SK-N-MC (cell line): ENCODE data around the gene DNAH8.

Experiments
- DNase-seq: peaks from one replicate; pipeline ENCODE4 v3.0.0-alpha.2; 2011; ENCODE audit warnings: low read depth, low spot score
- H3K27ac ChIP-seq: fragments of 200-600 bp; sonication (generic); 2 replicates; pipeline ENCODE4 v1.5.1; 2016; ENCODE audit warnings: mixed run types
- H3K36me3 ChIP-seq: fragments of 200-600 bp; sonication (generic); 2 replicates; pipeline ENCODE4 v1.6.1; 2017; ENCODE audit warnings: antibody characterized with exemption, low read length, mixed read lengths; ENCODE audit not compliant: insufficient read depth
- H3K4me3 ChIP-seq: fragments of 200-600 bp; sonication (generic); 2 replicates; pipeline ENCODE4 v1.5.1; 2016
- H3K9ac ChIP-seq: fragments of 200-600 bp; sonication (generic); 2 replicates; pipeline ENCODE4 v1.8.0; 2017; ENCODE audit warnings: mixed run types, mixed read lengths; ENCODE audit not compliant: insufficient read length
- H3K9me3 ChIP-seq: fragments of 200-600 bp; sonication (generic); 2 replicates; pipeline ENCODE4 v1.6.1; 2017; ENCODE audit warnings: low read depth, mild to moderate bottlenecking, antibody characterized with exemption, low read length, moderate library complexity, mixed read lengths
- EZH2 ChIP-seq: fragments of 200-600 bp; sonication (generic); IDR thresholded peaks from one replicate; pipeline ENCODE4 v1.6.1; 2017; ENCODE audit warnings: antibody characterized with exemption
- FOXP2 ChIP-seq: optimal IDR thresholded peaks from 2 replicates; pipeline ENCODE3; 2011; ENCODE audit warnings: mild to moderate bottlenecking, moderate library complexity; ENCODE audit not compliant: insufficient read depth; ENCODE audit errors: extremely low read length, control extremely low read depth
- POLR2AphosphoS5 ChIP-seq: IDR thresholded peaks from 2 replicates; pipeline ENCODE4 v1.6.1; 2012; ENCODE audit warnings: mild to moderate bottlenecking, low read depth, low read length, borderline replicate concordance

The DNAH8 gene

GRCh38 chr6:38714239-38715015, 684 bp upstream of the DNAH8 start:
- TF ChIP-seq EZH2 (no peak), FOXP2 (no peak), POLR2AphosphoS5 (no peak)
- Histone ChIP-seq H3K9me3 (no peaks in the 10 kb centered on the region), H3K27ac (no peak overlapping the region), H3K9ac (no peak overlapping the region), H3K36me3 (no peaks in the 10 kb centered on the region), H3K4me3 (no peak overlapping the region)
- no peak for DNase-seq

GRCh38 chr6:38716825-38717224, 1.7 kb downstream of the DNAH8 start:
- no peaks in the 10 kb centered on the region for H3K9me3 ChIP-seq
- TF ChIP-seq FOXP2 (no peak), EZH2 (no peak), POLR2AphosphoS5 (no peak)
- no peaks in the 10 kb centered on the region for H3K36me3 ChIP-seq
- H3K9ac ChIP-seq = no peak overlapping the region
- no peak overlapping the region for H3K4me3 ChIP-seq
- no peak for DNase-seq
- H3K27ac ChIP-seq = no peak overlapping the region

DNA sequence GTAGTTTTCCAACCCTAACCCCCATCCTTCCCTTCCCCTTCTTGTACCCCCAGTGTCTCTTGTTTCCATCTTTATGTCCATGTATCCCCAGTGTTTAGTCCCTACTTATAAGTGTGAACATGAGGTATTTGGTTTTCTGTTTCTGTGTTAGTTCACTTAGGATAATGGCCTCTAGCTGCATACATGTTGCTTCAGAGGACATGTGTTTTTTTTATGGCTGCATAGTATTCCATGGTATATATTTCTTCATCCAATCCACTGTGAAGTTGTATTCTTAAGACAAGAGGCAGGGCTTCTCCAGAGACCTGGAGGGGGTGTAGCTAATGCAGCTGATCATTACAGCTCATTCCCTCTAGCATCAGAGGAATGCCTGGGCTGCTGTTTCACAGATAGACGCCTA, 4.2 kb downstream of the DNAH8 start:
- TF ChIP-seq EZH2 (no peak), FOXP2 (no peak), POLR2AphosphoS5 (no peak)
- no peak overlapping the region for H3K4me3 ChIP-seq

DNA sequence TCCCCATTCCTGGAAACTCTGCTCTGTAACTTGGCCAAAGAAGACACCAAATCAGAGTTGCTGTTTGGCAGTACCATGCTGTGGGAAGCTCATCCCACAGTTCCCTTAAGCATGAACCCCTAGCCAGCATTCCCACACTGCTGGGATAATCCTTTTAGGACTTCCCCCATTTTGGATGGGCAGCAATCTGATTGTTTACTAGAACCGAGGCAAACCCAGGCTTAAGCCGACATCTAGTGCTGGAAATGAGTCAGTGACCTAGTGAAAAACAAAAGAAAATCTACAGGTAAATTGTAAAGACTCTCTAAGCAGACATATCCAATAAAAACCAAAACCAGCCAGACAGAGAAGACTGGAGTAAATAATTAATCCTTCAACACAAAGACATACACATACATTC, 5.2 kb downstream of the DNAH8 start:
- Histone ChIP-seq H3K9ac (no peak overlapping the region), H3K36me3 (no peaks in the 10 kb centered on the region), H3K9me3 (no peaks in the 10 kb centered on the region), H3K27ac (no peak overlapping the region), H3K4me3 (no peak overlapping the region)
- TF ChIP-seq FOXP2 (no peak), EZH2 (no peak), POLR2AphosphoS5 (no peak)
- DNase-seq = no peak

More for the DNA sequence above, 4.2 kb downstream of the DNAH8 start:
- Histone ChIP-seq H3K9me3 (no peaks in the 10 kb centered on the region), H3K27ac (no peak overlapping the region), H3K9ac (no peak overlapping the region), H3K36me3 (no peaks in the 10 kb centered on the region)
- DNase-seq = no peak

DNA sequence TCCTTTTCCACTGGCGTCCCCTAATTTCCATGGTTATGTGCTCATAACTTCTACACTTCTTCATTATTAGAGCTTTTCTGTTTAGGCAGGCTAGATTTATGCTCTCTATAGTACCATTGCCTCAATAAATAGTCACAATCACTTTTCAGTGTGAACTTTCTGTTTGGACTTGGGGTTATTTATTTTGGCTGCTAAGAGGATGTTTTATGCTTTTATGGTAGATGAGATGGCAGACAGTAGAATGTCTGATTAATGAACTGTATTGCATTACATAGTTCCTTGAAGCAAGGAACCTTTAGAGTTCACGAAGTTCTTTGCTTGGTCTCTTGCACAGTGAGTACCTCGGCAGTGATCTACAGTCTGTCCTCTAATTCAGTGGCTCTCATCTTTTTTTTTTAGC, 6.9 kb downstream of the DNAH8 start:
- H3K9me3 ChIP-seq = no peaks in the 10 kb centered on the region
- DNase-seq = no peak
- no peak overlapping the region for H3K27ac ChIP-seq
- no peak overlapping the region for H3K4me3 ChIP-seq
- TF ChIP-seq EZH2 (no peak), POLR2AphosphoS5 (no peak), FOXP2 (no peak)
- no peak overlapping the region for H3K9ac ChIP-seq
- H3K36me3 ChIP-seq = no peaks in the 10 kb centered on the region

DNA sequence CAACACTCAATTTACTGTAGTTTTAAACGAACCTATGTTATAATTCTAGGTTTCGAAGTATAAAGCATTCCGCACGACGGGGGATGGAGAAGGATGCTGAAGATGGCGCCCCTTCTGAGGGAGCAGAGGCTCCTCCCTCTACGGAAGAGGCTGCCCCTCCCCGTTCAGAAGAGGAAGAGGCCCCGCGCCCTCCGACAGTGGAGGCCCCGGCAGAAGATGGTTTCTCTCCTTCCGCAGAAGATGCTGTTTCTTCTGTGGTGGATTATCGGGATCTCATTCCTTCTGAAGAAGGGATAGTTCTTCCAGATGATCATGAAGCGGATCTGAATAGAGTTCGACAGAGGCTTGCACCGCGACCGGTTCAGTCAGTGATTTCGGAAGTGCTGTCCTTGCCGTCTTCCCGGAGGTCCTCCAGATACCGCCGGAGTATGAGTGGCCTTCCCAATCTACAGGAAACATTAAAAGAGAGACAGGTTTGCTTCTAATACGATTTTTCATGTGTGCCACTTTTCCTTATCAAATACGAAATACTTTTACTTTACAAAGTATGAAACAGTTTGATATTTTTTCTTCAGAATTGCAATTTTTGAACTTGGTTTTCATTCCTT, 7.7 kb downstream of the DNAH8 start:
- no peaks in the 10 kb centered on the region for H3K9me3 ChIP-seq
- no peak for TF ChIP-seq FOXP2
- no peak for TF ChIP-seq EZH2
- TF ChIP-seq POLR2AphosphoS5 = no peak
- H3K9ac ChIP-seq = no peak overlapping the region
- no peak overlapping the region for H3K4me3 ChIP-seq
- no peak overlapping the region for H3K27ac ChIP-seq
- DNase-seq = no peak
- H3K36me3 ChIP-seq = no peaks in the 10 kb centered on the region

- Histone ChIP-seq H3K4me3 (no peak overlapping the region), H3K9ac (no peak overlapping the region), H3K36me3 (no peaks in the 10 kb centered on the region), H3K9me3 (no peaks in the 10 kb centered on the region), H3K27ac (no peak overlapping the region)
- no peak for DNase-seq
- TF ChIP-seq FOXP2 = no peak
- no peak for TF ChIP-seq EZH2
- no peak for TF ChIP-seq POLR2AphosphoS5
Measured at GRCh38 chr6:38723783-38724182, 8.7 kb downstream of the DNAH8 start.

- TF ChIP-seq POLR2AphosphoS5 (no peak), EZH2 (no peak), FOXP2 (no peak)
- H3K4me3 ChIP-seq = no peak overlapping the region
- H3K9ac ChIP-seq = no peak overlapping the region
- no peaks in the 10 kb centered on the region for H3K9me3 ChIP-seq
- no peak for DNase-seq
- H3K27ac ChIP-seq = no peak overlapping the region
- H3K36me3 ChIP-seq = no peaks in the 10 kb centered on the region
Measured at GRCh38 chr6:38724343-38724742, 9.2 kb downstream of the DNAH8 start.
